ENCODE data around the gene HNRNPA0. TPM values are rescaled to one million over a fixed set of nuclear protein-coding genes. Genes with fewer than 3 reads are reported as not detected.

The HNRNPA0 gene
- total and polyA plus RNA-seq, 10 donors = 11.2 to 32.3 (median 22.1) TPM

- TF ChIP-seq POLR2A (IDR thresholded peaks at IDR 0.05) (no peak), POLR2AphosphoS5 (IDR thresholded peaks at IDR 0.05) (no peak), CTCF (IDR thresholded peaks at IDR 0.05 in 8 of 11, conservative IDR thresholded peaks at IDR 0.05 in 3 of 11) (no peak)
- no peaks in the 10 kb centered on the region for H3K9me3 ChIP-seq
- no peaks in the 10 kb centered on the region for H3K27me3 ChIP-seq (replicated peaks in 1 of 7)
- intact Hi-C loops (cut with DNase I; ENCODE audit: low total_unique reads) = no loop called here
- H3K4me3 ChIP-seq = no peak overlapping the region
- 86 to 97% (median 92%) methylated on average over 4 of the region's 4 CpGs for WGBS, 5 donors
- peaks cover 0 to 14% (median 8%) of the 10 kb centered on the region in 6 donors for H3K4me1 ChIP-seq
- no peaks in the 10 kb centered on the region for H3K36me3 ChIP-seq
- H3K27ac ChIP-seq = no peak overlapping the region
- no peak for DNase-seq
Observed at GRCh38 chr5:137758121-137758520, 4.0 kb upstream of the HNRNPA0 start.

GRCh38 chr5:137757634-137758033 lies 3.5 kb upstream of the HNRNPA0 start:
- no peak overlapping the region for H3K27ac ChIP-seq
- no peak for DNase-seq
- intact Hi-C loops (cut with DNase I; ENCODE audit: low total_unique reads) = no loop called here
- TF ChIP-seq POLR2AphosphoS5 (IDR thresholded peaks at IDR 0.05) (no peak), CTCF (IDR thresholded peaks at IDR 0.05 in 8 of 11, conservative IDR thresholded peaks at IDR 0.05 in 3 of 11) (no peak), POLR2A (IDR thresholded peaks at IDR 0.05) (no peak)
- H3K36me3 ChIP-seq = no peaks in the 10 kb centered on the region
- H3K9me3 ChIP-seq = no peaks in the 10 kb centered on the region
- whole genome bisulfite sequencing, 5 donors = 95 to 99% (median 96%) methylated on average over 5 of the region's 5 CpGs
- no peaks in the 10 kb centered on the region for H3K27me3 ChIP-seq (replicated peaks in 1 of 7)
- no peak overlapping the region for H3K4me3 ChIP-seq
- peaks cover 0 to 18% (median 11%) of the 10 kb centered on the region in 6 donors for H3K4me1 ChIP-seq

GRCh38 chr5:137754961-137755762 lies 999 bp upstream of the HNRNPA0 start:
- Histone ChIP-seq H3K9me3 (no peaks in the 10 kb centered on the region), H3K27ac (peak overlapping the region; percentile 93 to 100 (median 99)), H3K36me3 (peaks cover 0 to 3% (median 0%) of the 10 kb centered on the region in 6 donors), H3K4me3 (peak overlapping the region; percentile 36 to 75 (median 64)), H3K27me3 (replicated peaks in 1 of 7) (no peaks in the 10 kb centered on the region), H3K4me1 (peaks cover 14 to 43% (median 36%) of the 10 kb centered on the region in 6 donors)
- intact Hi-C loops (cut with DNase I; ENCODE audit: low total_unique reads) = no loop called here
- no peak for TF ChIP-seq POLR2A (IDR thresholded peaks at IDR 0.05)
- peak in 1 of 11 experiments; percentile 7 for TF ChIP-seq CTCF (IDR thresholded peaks at IDR 0.05 in 8 of 11, conservative IDR thresholded peaks at IDR 0.05 in 3 of 11)
- peak; percentile 77 for DNase-seq
- 27 to 43% (median 30%) methylated on average over 23 to 36 of the region's 36 CpGs for WGBS, 5 donors

- DNase-seq = no peak
- intact Hi-C loops (cut with DNase I; ENCODE audit: low total_unique reads) = no loop called here
- WGBS, 5 donors = 0 to 1% (median 0%) methylated on average over 27 to 45 of the region's 45 CpGs
- H3K27ac ChIP-seq = peak overlapping the region; percentile 93 to 100 (median 99)
- H3K36me3 ChIP-seq = peaks cover 0 to 3% (median 0%) of the 10 kb centered on the region in 6 donors
- H3K9me3 ChIP-seq = no peaks in the 10 kb centered on the region
- TF ChIP-seq CTCF (IDR thresholded peaks at IDR 0.05 in 8 of 11, conservative IDR thresholded peaks at IDR 0.05 in 3 of 11) = no peak
- no peak for TF ChIP-seq POLR2AphosphoS5 (IDR thresholded peaks at IDR 0.05)
- no peak for TF ChIP-seq POLR2A (IDR thresholded peaks at IDR 0.05)
- peak overlapping the region; percentile 36 to 75 (median 64) for H3K4me3 ChIP-seq
- H3K4me1 ChIP-seq = peaks cover 15 to 52% (median 43%) of the 10 kb centered on the region in 6 donors
- no peaks in the 10 kb centered on the region for H3K27me3 ChIP-seq (replicated peaks in 1 of 7)
Observed at GRCh38 chr5:137753691-137754187, 424 bp downstream of the HNRNPA0 start.

All from spleen (tissue), 11 donors.